T-helper 22 cell (primary cell): ENCODE data around the gene MYH6.
A peak's percentile ranks its signal among the peaks of the same experiment; 100 is the strongest.
"Not testable (repeated sequence)": the region's sequence is repeated elsewhere in the genome, so short reads cannot be mapped to it uniquely, and the experiment has no call there.

Source experiments
- DNase-seq: peaks from one replicate; pipeline ENCODE4 v3.0.0-alpha.2; 2020; ENCODE audit warnings: low read depth

The MYH6 gene

DNA sequence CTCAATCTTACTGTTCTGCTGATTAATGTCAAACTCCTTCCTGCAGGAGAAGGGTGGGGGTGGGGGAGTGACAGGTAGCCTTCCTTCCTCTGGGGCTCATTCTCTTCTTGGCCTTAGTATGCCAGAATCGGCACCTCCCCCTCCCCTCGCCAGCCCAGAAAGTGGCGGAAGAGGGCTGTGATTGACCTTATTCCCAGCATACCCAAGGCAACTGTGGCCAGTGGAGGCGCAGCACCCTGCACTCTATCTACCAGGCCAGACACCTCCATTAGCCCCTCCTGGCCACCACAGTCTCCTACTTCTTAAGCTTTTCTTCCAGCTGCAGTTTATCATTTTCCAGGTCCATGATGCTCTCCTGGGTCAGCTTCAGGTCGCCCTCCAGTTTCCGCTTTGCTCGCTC lies 15.5 kb downstream of the MYH6 start:
- DNase-seq: no peak

DNA sequence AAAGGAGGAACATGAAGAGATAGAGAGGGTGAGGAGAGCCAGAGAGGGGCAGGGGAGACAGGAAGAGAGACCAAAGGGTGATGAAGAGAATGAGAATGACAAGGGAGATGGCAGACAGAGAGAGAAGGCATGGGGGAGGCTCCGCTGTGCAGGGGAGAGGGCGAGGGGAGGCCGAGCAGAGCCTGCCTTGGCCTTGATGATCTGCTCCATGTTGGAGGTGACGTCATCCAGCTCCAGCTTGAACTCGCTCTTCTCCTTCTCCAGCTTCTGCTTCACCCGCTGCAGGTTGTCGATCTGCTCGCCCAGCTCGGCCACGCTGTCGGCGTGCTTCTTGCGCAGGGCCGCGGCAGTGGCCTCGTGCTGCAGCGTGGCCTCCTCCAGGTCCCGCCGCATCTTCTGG lies 18.2 kb downstream of the MYH6 start:
- DNase-seq: not testable (repeated sequence)

DNA sequence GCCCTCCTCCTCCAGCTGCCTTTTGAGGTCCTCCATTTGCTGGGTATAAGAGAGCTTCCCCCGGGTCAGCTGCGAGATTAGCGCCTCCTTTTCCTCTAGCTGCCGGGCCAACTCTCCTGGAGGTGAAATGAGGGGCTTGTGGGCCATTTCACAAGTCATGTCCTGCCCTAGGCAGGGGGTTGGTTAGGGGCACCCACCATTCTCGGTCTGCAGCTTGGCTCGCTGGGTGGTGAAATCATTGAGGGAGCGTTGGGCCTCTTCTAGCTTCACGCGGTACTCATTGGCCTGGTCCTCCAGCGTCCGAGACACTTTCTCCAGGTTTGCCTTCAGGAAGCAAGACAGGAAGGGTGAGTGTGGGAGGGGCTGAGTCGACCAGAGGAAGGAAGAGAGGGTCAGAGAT lies 18.7 kb downstream of the MYH6 start:
- no peak for DNase-seq

DNA sequence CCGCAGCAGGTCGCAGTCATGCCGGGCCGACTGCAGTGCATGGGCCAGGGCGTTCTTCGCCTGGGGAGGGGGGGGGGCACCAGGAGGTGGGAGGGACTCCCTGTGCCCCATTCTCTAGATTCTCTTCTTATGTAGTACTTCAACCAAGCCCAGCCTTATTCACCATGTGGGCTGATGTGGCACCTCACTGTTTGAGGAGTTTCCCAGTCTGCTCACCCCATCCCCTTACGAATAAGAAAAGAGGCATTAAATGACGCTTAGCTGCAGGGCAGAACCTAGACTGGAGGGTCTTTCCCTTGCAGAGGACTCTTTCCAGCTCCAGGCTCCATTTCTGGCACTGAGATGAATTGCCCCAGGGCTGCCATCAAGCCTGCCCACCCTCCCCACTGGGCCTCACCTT lies 19.1 kb downstream of the MYH6 start:
- no peak for DNase-seq

DNA sequence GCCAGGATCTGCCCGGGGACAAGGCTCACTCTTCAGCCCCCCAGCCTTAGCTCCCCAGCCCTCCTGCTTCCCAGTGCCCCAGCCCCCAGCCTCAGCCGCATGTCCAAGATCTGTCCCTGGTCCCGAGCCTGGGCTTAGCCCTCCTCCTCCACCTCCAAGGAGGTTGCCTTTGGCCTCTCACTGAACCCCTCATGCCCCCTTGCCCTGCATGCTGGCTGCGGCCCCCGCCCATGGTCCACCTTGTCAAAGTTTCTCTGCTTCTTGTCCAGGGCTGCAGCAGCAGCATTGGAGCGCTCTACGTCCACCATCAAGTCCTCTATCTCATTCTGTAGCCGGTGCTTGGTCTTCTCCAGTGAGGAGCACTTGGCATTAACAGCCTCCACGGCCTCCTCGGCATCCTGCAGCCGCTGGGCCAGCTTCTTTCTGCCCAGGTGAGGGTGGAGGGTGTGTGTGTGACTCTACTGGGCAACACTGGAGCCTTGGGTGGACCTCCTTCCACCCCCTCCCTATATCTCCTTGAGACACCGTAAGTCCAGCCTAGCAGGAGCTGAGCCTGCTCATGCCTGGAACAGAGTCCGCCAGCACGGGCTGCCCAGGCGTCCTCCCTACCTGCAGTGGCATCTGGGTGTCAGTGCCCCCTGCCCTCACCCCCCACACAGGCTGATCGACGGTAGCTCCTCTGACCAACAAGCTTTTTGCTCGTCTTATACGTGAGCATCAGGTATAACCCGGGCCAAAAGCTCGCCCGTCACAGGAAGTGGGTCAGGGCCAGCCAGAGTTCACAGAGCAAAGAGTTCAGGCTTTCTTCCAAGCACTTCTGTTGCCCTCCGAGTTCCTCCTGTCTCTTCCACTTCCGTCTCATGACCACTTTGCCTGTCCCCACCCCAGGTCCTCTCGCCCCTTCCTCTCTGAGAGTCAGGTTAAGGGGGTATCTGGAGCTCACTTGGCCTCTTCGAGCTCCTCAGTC lies 19.9 kb downstream of the MYH6 start:
- DNase-seq: no peak

DNA sequence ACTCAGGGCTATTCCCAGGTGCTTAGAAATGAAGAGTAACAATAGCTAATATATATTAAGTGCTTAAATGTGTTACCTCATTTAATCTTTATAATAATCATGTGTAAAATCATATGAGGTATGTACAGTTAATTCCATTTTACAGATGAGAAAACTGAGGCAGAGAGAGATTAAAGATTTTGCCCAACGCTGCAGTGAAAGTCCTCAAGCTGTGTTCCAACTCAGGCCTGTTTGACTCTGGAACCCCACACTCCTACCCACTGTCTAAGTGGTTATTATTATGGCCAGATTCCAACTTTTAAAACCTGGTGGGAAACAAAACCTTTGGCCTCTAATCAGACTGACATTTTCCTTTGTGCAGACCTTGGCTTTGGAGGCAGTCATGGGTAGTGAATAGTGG lies 21.1 kb downstream of the MYH6 start:
- DNase-seq: no peak

DNA sequence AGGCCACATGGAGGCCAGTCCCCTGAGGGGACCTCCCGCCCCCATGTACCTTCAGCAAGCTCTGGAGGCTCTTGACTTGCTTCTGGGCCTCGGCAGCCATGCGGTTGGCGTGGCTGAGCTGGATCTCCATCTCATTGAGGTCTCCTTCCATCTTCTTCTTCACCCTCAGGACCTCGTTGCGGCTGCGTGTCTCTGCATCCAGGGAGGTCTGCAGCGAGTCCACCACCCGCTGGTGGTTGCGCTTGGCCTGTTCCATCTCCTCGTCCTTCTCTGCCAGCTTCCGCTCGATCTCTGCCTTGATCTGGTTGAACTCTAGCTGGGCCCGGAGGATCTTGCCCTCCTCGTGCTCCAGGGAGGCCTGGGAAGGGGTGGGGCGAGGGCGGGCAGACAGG lies 21.8 kb downstream of the MYH6 start:
- not testable (repeated sequence) for DNase-seq

DNA sequence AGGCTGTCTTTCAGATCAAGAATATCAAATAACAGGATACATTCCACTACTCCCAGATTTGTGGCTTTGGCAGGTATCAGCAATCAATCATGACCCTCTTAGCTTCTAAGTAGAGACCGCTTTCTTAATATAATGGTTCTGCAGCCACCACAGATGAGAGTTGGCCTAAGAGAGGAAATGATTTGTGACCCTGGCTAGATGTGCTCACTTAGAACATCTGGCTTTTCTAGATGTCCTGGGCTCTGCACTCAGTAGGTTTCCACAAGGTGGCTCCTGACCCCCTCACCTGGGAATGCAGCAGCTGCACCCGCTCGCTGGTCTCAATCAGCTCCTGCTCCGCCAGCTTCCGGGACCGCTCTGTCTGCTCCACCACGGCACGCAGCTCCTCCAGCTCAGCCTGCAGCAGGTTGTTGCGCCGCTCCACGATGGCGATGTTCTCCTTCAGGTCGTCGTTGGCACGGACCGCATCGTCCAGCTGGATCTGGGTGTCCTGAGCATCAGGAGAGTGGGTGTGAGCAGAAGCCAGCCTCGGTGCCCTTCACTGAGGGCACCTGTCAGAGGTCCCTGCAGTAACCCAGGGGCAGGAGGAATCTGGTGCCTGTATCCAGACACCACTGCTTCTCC lies 22.3 kb downstream of the MYH6 start:
- DNase-seq: no peak

DNA sequence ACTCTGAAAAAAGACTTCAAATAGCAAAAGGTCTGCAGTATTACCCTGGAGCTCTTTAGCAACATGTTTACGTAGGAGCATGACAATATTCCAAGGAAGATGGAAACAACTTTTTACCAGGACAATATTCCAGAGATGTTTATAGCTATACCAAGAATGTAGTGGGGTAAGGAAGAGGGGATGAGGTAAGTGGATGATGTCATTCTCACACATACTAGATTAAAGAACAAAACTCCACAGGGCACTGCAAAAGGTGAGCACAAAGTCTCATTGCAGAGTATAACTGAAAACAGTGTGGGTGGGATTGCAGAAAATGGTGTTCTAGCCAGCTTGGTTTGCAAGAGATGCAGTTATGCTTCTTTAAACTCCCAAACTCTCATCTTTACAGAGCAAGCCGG lies 22.8 kb downstream of the MYH6 start:
- no peak for DNase-seq

DNA sequence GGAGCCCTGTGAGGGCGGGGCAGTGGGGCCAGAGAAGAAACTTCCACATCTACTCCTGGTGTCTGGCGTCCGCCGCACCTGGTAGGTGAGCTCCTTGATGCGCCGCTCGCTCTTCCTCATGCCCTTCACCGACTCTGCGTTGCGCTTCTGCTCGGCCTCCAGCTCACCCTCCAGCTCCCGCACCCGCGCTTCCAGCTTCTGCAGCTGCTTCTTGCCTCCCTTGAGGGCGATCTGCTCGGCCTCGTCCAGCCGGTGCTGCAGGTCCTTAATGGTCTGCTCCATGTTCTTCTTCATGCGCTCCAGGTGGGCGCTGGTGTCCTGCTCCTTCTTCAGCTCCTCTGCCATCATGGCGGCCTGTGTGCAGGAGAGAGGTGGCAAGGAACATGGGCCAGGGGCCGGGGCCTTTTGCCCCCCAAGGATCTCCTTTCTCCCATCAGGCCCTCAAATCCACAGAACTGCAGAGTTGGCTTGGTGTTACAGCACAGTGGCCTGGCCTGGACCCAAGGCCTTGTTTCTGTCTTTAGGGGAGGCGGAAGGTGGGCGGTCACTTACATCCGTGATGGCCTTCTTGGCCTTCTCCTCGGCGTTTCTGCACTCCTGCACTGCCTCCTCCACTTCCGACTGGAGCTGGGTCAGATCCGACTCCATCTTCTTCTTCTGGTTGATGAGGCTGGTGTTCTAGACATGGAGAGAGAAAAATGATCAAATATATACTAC lies 23.6 kb downstream of the MYH6 start:
- no peak for DNase-seq

DNA sequence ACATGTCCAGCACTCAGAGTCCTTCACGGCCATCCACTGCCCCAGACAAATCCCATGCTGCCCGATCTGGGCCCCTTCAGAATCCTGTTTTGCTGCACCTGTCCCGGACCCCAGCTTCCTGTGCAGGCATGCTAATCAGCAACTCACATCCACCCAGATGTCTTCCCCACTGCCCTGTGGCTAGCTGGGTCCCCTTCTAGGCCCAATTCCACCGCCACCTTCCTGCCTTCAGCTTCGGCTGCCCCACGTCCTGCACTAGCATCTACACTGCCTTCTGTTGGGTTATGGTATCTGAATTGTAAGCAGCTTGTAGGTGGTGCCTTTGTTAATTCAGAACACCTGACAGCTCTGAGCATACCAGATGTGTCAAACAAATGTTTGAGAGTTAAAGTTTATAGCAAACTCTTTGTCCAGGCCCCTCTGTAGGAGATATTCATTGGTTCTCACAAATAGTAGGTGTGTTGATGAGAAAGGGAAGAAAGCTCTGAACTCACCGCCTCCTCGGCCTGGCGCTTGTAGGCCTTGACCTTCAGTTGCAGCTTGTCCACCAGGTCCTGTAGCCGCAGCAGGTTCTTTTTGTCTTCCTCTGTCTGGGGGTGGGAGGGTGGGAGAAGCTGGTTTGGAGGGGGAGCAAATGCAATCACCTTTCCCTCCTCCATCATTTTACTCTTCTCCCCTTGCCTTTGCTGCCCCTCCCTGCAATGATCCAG lies 25.2 kb downstream of the MYH6 start:
- no peak for DNase-seq

DNA sequence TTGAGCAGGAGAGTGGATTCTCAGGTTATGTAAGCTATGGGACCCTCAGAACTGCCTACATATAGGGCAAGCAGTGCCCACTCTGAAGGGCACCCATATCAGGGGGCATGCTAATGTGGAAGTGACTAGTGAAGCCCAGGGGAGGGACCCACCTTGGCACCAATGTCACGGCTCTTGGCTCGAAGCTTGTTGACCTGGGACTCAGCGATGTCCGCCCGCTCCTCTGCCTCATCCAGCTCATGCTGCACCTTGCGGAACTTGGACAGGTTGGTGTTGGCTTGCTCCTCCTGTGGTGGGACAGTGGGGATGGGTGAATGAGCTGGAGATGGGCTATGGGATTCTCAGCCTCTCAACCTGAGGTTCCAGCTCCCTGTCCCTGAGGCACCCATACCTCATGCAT lies 25.8 kb downstream of the MYH6 start:
- no peak for DNase-seq

DNA sequence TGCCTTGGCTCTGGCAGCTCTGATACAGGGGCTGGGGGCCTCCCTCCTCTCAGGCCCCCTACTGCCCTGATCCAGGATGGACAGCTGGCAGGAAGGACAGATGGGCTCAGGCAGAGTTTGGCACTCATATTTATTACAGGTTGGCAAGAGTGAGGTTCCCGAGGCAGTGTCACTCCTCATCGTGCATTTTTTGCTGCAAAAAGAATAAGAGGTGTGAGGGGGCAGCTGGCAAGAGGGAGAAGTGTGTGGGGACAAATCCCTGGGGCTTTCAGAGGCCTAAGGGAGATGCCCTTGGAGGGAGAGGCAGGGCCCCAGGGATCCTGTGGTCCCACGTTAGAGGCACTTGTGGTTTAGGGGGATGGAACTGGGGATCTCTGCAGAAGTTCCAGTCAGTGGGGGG lies 26.2 kb downstream of the MYH6 start:
- no peak for DNase-seq

DNA sequence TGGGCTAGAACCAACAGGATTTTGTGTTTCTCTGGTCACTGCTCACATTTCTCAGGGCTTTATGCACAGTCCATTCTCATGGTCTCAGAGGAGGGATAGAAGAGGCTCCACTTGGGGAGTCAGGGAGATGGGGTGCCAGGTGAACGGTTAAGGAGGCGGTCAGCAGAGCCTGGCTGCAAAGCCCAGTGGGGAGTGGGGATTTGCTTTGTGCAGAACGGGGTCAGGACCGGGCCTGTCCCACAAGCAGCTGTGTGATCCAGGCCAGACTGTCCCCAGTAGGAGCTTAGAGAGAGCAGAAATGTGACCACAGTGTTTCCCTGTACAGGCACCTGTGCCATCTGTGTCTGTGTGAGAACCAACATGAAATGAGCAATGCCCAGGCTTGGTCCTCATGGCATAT lies 27.1 kb downstream of the MYH6 start:
- no peak for DNase-seq

DNA sequence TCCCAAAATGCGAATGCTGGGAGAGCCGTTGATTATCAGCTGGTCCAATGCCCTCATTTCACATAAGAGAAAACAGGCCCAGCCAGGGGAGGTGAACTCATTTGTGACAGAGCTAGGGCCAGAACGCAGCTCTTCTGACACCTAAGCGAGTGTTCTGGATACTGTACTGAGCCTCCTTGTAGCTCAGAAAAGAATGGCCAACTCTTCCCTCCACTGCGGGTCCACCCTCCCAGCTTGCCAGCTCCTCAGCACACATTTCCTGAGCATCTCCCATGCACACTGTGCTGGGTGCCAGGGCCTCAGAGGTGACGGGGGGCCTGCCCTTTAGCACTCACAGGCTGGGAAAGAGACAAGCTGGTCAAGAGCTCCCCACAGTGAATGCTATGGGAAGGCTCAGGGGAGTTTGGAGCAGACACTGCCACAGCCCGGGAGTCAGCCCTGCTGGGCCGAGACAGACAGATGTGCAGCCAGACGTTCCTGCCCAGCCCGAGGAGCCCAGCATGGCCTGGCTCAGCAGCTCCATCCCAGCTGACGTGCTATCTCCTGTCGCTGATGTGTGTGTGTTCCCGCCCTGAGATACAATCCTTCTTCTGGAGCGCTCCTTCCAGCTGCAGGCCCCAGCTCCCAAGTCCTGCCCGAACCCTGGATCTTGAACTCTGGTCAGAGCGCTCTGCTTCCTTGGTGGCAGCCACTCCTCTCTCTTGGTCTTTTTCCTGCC lies 27.7 kb downstream of the MYH6 start:
- DNase-seq: no peak

DNA sequence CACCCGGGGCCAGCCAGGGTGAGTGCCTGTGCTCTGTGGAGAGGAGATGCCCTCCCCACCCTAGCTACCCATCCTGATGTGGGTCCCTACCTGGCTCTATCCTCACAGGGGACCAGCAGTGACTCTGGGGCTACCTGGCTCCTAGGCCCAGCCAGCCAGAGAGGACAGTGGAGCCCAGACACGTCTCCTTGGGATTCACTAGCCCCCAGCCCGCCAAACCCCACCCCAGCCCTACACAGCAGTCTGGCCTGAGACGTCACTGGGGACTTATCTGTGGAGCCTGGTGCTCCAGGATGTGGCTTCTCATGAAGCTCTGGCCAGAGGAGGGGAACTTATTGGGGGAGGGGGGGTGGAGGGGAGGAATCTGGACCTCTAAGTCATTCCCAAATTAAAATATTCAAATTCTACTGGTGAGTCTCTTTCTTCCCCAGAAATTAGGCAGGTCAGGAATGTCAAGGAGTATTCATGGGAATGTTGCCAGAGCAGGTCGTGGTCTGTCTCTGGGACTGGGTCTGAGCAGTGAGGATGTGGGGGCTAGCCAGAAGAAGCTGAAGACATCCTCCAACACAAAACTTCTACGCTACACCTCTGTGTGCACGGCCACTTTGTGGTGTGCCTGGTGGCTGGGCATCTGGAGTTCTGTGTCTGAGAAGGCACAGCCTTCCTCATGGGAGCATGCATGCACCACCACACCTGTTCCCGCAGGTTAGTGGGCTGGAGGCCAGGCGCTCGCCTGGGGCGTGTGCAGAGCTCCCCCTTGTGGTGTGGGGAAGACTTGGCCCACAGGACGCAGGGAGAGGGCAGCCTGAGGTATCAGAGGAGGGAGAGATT lies 28.5 kb downstream of the MYH6 start:
- peak; percentile 26 for DNase-seq

DNA sequence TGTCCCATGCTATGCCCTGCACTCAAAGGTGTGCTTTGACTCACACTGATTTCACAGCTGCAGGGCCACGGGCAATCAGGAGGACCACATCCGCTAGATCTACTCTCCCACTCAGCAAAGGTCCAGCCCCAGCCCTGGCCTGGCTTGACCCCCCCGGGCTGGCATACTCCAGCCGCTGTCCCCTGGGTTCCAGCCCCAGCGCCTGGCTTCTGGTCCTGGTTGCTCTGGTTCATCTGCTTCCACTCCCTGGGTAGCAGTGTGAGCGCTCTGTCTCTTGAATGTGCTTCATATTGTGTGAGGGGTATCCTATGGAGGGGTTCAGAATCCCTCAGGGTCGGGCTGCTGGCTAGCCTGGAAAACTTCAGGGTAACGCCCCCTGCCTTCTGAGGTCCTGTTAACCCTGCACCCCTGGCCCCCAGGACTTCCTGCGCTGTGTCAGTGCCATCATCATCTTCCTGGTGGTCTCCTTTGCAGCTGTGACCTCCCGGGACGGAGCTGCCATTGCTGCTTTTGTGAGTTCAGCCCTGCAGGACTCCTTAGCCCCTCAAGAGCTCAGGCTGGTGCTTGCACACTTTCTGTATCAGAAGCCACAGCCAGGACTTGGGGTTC lies 29.4 kb downstream of the MYH6 start:
- no peak for DNase-seq

DNA sequence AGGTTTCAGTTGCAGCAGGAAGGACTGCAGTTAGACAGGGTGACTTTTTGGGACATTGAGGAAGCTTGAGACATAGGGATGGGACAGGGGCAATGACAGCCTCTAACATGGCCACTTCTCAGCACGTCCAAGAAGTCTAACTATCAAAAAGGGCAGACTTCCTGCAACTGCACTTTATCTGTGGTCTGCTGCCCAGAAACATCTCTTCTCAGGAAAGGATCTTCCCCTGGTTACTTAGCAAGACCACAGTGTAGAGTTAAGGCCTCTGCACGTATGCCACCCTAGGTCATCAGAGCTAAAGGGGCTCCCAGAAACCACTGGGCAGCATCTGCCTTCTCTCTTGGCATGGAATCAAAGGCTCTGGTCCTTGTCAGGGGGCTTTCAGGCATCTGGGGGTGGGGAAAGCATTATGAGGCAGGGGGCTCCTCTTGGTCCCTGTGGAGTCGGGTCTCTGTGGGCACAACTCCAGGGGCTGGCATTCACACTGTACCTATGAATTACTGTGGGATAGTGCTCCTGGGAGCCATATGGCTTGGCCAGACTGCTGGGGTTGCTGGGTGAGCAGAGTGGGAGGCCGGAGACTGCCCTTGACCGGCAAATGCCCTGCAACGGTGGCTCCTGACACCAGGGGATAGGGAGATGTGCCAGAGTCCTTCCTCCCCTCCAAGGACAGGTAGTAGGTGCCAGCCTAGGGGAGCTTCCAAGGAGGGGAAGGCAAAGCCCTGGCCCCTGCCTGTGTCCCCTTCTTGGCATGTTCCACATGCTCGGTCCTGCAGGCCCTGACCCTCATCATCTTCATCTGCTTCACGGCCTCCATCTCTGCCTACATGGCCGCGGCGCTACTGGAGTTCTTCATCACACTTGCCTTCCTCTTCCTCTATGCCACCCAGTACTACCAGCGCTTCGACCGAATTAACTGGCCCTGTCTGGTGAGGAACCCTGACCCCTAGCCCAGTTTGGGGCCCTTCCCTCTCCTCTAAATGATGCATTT lies 30.2 kb downstream of the MYH6 start:
- no peak for DNase-seq

DNA sequence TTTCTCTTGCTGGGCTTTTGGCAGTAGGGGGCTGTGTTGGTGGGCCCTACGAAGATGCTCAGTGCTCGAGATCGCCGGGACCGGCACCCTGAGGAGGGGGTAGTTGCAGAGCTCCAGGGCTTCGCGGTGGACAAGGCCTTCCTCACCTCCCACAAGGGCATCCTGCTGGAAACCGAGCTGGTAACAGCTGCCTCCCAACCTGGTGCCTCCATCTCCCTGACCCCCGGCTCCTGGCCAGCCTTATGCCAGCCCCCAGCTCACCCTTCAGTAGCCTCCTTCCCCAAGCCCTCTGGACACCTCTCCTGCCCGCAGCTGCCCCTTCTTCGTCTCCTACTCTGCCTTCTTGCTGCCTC lies 30.9 kb downstream of the MYH6 start:
- DNase-seq: no peak
